Measurements from ENCODE around the gene RRP1B. TPM values are rescaled to one million over a fixed set of nuclear protein-coding genes. Genes with fewer than 3 reads are reported as not detected.

The RRP1B gene
- total RNA-seq, 1 donor, result 17.4 TPM

DNA sequence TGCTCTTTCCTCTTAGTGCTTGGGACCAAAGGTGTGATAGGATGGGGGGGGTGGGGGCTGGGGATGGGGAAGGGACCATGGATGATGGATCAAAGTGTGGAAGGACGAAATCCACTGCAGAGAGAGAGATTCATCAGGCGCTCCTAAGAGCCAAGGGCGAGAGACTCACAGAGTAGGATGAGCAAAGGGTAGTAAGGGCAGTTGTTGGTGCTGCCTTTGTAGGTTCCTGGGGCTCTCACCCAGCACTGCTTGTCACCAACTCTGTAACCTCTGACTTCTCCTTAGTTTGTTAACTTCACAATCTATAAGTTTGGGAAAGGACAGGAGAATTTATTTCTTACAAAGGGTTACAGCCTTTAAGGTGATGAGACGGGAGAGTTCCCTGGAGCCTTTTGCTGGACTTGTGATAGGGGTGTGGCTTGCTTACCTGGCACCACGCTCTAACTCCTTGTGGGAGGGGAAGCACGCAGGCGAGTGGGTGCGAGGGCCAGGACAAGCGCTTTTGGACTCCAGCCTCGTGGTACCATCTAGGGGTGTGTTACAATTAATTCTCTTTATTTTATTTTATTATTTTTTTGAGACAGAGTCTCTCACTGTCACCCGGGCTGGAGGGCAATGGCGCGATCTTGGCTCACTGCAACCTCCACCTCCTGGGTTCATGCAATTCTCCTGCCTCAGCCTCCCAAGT lies 58.0 kb downstream of the RRP1B start:
- Histone ChIP-seq H4K20me1 (ENCODE audit: insufficient read depth, low read length) (peaks cover 25% of the 10 kb centered on the region), H3K79me2 (ENCODE audit: insufficient read depth, low read length) (peaks cover 32% of the 10 kb centered on the region), H3K27me3 (ENCODE audit: insufficient read depth, low read length) (no peaks in the 10 kb centered on the region), H3K4me2 (ENCODE audit: insufficient read depth, low read length) (no peak overlapping the region), H2AFZ (ENCODE audit: low read length) (no peak overlapping the region), H3K9me3 (ENCODE audit: low read depth, low read length) (no peaks in the 10 kb centered on the region), H3K4me1 (ENCODE audit: insufficient read depth, low read length) (peaks cover 29% of the 10 kb centered on the region), H3K4me3 (ENCODE audit: insufficient read depth, low read length) (no peak overlapping the region), H3K36me3 (ENCODE audit: insufficient read depth, low read length) (peaks cover 6% of the 10 kb centered on the region), H3K27ac (ENCODE audit: low read depth, low read length) (no peak overlapping the region)
- TF ChIP-seq, protein P1, sequence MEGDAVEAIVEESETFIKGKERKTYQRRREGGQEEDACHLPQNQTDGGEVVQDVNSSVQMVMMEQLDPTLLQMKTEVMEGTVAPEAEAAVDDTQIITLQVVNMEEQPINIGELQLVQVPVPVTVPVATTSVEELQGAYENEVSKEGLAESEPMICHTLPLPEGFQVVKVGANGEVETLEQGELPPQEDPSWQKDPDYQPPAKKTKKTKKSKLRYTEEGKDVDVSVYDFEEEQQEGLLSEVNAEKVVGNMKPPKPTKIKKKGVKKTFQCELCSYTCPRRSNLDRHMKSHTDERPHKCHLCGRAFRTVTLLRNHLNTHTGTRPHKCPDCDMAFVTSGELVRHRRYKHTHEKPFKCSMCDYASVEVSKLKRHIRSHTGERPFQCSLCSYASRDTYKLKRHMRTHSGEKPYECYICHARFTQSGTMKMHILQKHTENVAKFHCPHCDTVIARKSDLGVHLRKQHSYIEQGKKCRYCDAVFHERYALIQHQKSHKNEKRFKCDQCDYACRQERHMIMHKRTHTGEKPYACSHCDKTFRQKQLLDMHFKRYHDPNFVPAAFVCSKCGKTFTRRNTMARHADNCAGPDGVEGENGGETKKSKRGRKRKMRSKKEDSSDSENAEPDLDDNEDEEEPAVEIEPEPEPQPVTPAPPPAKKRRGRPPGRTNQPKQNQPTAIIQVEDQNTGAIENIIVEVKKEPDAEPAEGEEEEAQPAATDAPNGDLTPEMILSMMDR (IDR thresholded peaks at IDR 0.05; ENCODE audit: extremely low read depth, low read depth, low read length), result no peak
- peak; percentile 62 for DNase-seq (ENCODE audit: insufficient read length, low spot score, missing footprints)

DNA sequence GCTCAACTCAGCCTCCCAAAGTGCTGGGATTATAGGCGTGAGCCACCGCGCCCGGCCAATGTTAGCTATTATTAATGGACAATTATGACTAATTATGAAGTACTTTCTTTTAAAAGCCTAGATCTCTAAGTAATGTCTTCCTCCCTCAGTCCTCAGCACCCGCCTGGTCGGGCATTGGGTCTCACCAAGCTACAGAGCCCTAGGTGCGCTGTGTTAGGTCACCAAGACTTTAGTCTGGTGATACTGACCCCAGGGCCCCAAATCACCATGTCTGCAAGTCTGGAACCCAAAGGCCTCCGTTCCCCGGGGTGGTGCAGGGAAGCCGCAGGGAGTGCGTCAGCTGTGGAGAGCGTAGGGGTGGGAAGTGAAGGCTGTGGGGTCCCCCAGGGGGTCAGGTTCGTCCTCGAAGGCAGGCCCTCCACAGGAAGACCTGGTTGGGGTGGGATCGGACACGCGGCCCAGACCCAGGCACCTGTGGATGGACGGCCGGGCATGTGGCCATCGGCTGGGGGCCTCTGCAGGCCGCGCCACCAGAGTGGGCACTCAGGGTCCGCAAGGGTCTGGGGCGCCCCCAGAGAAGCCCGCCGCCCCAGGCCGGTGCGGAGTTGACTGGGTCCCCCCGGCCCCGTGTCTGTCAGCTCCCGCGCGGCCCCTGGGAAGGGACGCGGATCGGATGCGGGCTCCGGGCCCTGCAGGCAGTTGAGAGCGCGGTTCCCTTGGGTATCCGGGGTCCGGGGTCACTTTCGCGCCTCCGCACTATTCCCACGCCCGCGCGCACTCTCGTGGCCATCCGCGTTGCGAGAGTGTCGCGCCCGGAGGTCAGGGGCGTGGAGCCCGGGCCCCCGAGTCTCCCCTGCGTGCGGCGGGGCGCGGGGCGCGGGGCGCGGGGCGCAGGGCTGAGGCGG lies 58.9 kb downstream of the RRP1B start:
- Histone ChIP-seq H3K27ac (ENCODE audit: low read depth, low read length) (no peak overlapping the region), H3K27me3 (ENCODE audit: insufficient read depth, low read length) (no peaks in the 10 kb centered on the region), H3K9me3 (ENCODE audit: low read depth, low read length) (no peaks in the 10 kb centered on the region), H3K36me3 (ENCODE audit: insufficient read depth, low read length) (peaks cover 6% of the 10 kb centered on the region), H2AFZ (ENCODE audit: low read length) (peak overlapping the region; percentile 56), H3K4me3 (ENCODE audit: insufficient read depth, low read length) (peak overlapping the region; percentile 91), H3K4me2 (ENCODE audit: insufficient read depth, low read length) (peak overlapping the region; percentile 81), H4K20me1 (ENCODE audit: insufficient read depth, low read length) (peaks cover 28% of the 10 kb centered on the region), H3K79me2 (ENCODE audit: insufficient read depth, low read length) (peaks cover 40% of the 10 kb centered on the region), H3K4me1 (ENCODE audit: insufficient read depth, low read length) (peaks cover 22% of the 10 kb centered on the region)
- TF ChIP-seq, protein P1 (IDR thresholded peaks at IDR 0.05; ENCODE audit: extremely low read depth, low read depth, low read length), result no peak
- peak; percentile 57 for DNase-seq (ENCODE audit: insufficient read length, low spot score, missing footprints)

DNA sequence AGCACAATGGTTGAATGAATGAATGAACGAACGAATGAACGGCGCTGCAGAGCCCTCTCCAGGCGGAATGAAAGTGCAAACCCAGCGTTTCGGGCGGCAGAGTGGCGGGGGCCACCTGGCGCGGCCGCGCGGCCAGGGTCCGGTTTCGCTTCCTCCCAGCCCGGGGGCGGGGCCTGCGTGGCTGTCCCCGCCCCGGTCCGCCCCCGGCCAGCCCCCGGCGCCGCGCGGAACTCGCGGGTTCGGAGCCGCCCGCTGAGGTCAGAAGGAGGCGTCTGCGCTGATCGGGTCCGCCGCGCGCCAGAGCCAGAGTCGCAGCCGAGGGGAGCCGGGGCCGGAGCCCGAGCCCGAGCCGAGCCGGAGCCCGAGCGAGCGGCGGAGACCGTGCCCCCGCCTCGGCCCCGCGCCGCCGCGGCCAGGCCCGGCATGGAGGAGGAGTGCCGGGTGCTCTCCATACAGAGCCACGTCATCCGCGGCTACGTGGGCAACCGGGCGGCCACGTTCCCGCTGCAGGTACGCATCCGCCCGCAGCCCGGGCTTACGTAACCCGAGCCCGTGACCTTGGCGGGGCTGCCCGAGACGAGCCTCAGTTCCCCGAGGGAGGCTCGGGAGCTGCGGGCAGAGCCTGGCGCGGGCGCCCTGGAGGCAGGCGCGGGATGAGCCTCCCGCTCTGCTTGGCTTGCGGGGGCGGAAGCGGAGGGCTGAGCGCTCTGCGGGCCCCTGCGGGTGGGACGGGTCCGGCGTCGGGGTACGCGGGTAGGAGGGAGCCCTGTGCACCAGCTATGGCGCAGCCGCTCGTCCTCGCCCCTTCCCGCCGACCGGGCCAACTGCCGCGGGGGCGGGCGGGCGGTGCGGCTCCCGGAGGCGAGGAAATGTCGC lies 59.8 kb downstream of the RRP1B start, which contains the start of gene PDXK:
TSS of gene PDXK (plus strand) at position 258 of the 876 bp plus-strand sequence. CDS start at position 424, 166 bp downstream.
- H4K20me1 ChIP-seq (ENCODE audit: insufficient read depth, low read length), result peaks cover 34% of the 10 kb centered on the region
- H3K27ac ChIP-seq (ENCODE audit: low read depth, low read length), result peak within 1 kb of the TSS; percentile 41
- peak within 1 kb of the TSS; percentile 84 for H3K4me2 ChIP-seq (ENCODE audit: insufficient read depth, low read length)
- peak within 1 kb of the TSS; percentile 91 for H3K4me3 ChIP-seq (ENCODE audit: insufficient read depth, low read length)
- DNase-seq (ENCODE audit: insufficient read length, low spot score, missing footprints), result peak; percentile 98
- H3K79me2 ChIP-seq (ENCODE audit: insufficient read depth, low read length), result peaks cover 49% of the 10 kb centered on the region
- H2AFZ ChIP-seq (ENCODE audit: low read length), result peak within 1 kb of the TSS; percentile 62
- no peaks in the 10 kb centered on the region for H3K9me3 ChIP-seq (ENCODE audit: low read depth, low read length)
- peaks cover 22% of the 10 kb centered on the region for H3K4me1 ChIP-seq (ENCODE audit: insufficient read depth, low read length)
- no peaks in the 10 kb centered on the region for H3K27me3 ChIP-seq (ENCODE audit: insufficient read depth, low read length)
- H3K36me3 ChIP-seq (ENCODE audit: insufficient read depth, low read length), result peaks cover 14% of the 10 kb centered on the region
- TF ChIP-seq, protein P1 (IDR thresholded peaks at IDR 0.05; ENCODE audit: extremely low read depth, low read depth, low read length), result no peak
